Measurements from ENCODE around the gene CCDC141. TPM values are rescaled to one million over a fixed set of nuclear protein-coding genes. Genes with fewer than 3 reads are reported as not detected.

CCDC141 gene
- total RNA-seq, 2 donors from 2014 or later = 0.42 to 1.0 TPM

- intact Hi-C loops (cut with DNase I) = no loop called here
- Histone ChIP-seq H3K9ac (ENCODE audit: low read depth in 2 of 2, low read length in 2 of 2) (no peak overlapping the region), H3K9me3 (no peaks in the 10 kb centered on the region), H3K4me3 (no peak overlapping the region), H3K27me3 (no peaks in the 10 kb centered on the region), H3K27ac (no peak overlapping the region), H3K4me1 (no peaks in the 10 kb centered on the region), H3K36me3 (no peaks in the 10 kb centered on the region)
- TF ChIP-seq, protein P1, sequence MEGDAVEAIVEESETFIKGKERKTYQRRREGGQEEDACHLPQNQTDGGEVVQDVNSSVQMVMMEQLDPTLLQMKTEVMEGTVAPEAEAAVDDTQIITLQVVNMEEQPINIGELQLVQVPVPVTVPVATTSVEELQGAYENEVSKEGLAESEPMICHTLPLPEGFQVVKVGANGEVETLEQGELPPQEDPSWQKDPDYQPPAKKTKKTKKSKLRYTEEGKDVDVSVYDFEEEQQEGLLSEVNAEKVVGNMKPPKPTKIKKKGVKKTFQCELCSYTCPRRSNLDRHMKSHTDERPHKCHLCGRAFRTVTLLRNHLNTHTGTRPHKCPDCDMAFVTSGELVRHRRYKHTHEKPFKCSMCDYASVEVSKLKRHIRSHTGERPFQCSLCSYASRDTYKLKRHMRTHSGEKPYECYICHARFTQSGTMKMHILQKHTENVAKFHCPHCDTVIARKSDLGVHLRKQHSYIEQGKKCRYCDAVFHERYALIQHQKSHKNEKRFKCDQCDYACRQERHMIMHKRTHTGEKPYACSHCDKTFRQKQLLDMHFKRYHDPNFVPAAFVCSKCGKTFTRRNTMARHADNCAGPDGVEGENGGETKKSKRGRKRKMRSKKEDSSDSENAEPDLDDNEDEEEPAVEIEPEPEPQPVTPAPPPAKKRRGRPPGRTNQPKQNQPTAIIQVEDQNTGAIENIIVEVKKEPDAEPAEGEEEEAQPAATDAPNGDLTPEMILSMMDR (IDR thresholded peaks at IDR 0.05) = no peak
- no peak for DNase-seq
Observed at GRCh38 chr2:179036353-179036905, 13.5 kb downstream of the CCDC141 start.

GRCh38 chr2:179031731-179032408, 18.1 kb downstream of the CCDC141 start:
- no peak overlapping the region for H3K9ac ChIP-seq (ENCODE audit: low read depth in 2 of 2, low read length in 2 of 2)
- no peak overlapping the region for H3K27ac ChIP-seq
- H3K27me3 ChIP-seq = no peaks in the 10 kb centered on the region
- intact Hi-C loops (cut with DNase I) = no loop called here
- no peaks in the 10 kb centered on the region for H3K4me1 ChIP-seq
- no peak overlapping the region for H3K4me3 ChIP-seq
- H3K36me3 ChIP-seq = no peaks in the 10 kb centered on the region
- TF ChIP-seq, protein P1 (IDR thresholded peaks at IDR 0.05) = no peak
- DNase-seq = no peak
- H3K9me3 ChIP-seq = no peaks in the 10 kb centered on the region

DNA sequence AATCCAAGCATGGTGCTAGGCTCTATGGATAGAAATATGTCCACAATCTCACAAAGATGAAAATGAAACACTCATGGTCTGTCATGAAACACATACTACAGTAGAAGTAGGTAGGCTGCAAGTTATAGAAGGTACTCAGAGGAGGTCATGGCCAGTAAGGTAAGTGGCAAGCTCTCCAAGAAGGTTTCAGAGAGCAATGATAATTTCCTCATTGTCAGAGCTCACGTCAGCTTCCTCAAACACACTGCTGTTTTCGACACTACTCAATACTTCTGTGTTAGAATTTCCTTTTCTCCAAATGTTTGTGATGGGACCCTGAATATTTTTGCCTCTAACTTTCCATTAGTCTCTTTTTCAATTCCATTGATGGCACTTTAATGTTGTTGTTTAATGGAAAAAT, 25.5 kb downstream of the CCDC141 start:
- no peak for DNase-seq
- H3K27me3 ChIP-seq = no peaks in the 10 kb centered on the region
- intact Hi-C loops (cut with DNase I) = no loop called here
- no peak overlapping the region for H3K27ac ChIP-seq
- TF ChIP-seq, protein P1 (IDR thresholded peaks at IDR 0.05) = no peak
- H3K9ac ChIP-seq (ENCODE audit: low read depth in 2 of 2, low read length in 2 of 2) = no peak overlapping the region
- H3K4me1 ChIP-seq = no peaks in the 10 kb centered on the region
- no peaks in the 10 kb centered on the region for H3K9me3 ChIP-seq
- H3K4me3 ChIP-seq = no peak overlapping the region
- no peaks in the 10 kb centered on the region for H3K36me3 ChIP-seq

- no peak for DNase-seq
- H3K4me1 ChIP-seq = no peaks in the 10 kb centered on the region
- TF ChIP-seq, protein P1 (IDR thresholded peaks at IDR 0.05) = no peak
- H3K9me3 ChIP-seq = no peaks in the 10 kb centered on the region
- intact Hi-C loops (cut with DNase I) = no loop called here
- H3K27me3 ChIP-seq = no peaks in the 10 kb centered on the region
- H3K4me3 ChIP-seq = no peak overlapping the region
- no peaks in the 10 kb centered on the region for H3K36me3 ChIP-seq
- no peak overlapping the region for H3K9ac ChIP-seq (ENCODE audit: low read depth in 2 of 2, low read length in 2 of 2)
- H3K27ac ChIP-seq = no peak overlapping the region
Observed at GRCh38 chr2:179022685-179023084, 27.3 kb downstream of the CCDC141 start.

GRCh38 chr2:179021258-179021657, 28.7 kb downstream of the CCDC141 start:
- Histone ChIP-seq H3K9ac (ENCODE audit: low read depth in 2 of 2, low read length in 2 of 2) (no peak overlapping the region), H3K4me3 (no peak overlapping the region), H3K9me3 (no peaks in the 10 kb centered on the region), H3K36me3 (no peaks in the 10 kb centered on the region), H3K27me3 (no peaks in the 10 kb centered on the region), H3K27ac (no peak overlapping the region), H3K4me1 (no peaks in the 10 kb centered on the region)
- no peak for DNase-seq
- TF ChIP-seq, protein P1 (IDR thresholded peaks at IDR 0.05) = no peak
- intact Hi-C loops (cut with DNase I) = no loop called here
